SK-N-SH (cell line): ENCODE measurements around the gene NPFFR1. TPM values are rescaled to one million over a fixed set of nuclear protein-coding genes. Genes with fewer than 3 reads are reported as not detected.

Experiments
- CTCF ChIA-PET: fragments of 300-600, 350-600 bp; formaldehyde crosslinking; extraction: SDS; loops from one replicate; lab custom pipeline; 2021; lab: Yijun Ruan, JAX
- POLR2A ChIA-PET: fragments of 350-600 bp; sonication (Branson Sonifier 250); formaldehyde crosslinking; extraction: SDS; loops from one replicate; lab custom pipeline; 2020; ENCODE audit warnings: antibody characterized with exemption, inconsistent platforms; lab: Yijun Ruan, JAX
- DNase-seq: peaks from one replicate; pipeline ENCODE4 v3.0.0; 2012
- H2AFZ ChIP-seq: fragments of 200-600 bp; sonication (generic); 2 replicates; pipeline ENCODE4 v1.8.1; 2016; ENCODE audit warnings: antibody characterized with exemption, mild to moderate bottlenecking, low read depth
- H3F3A ChIP-seq: fragments of 200-600 bp; sonication (generic); replicated peaks from 2 replicates; pipeline ENCODE3; 2016; ENCODE audit warnings: antibody characterized with exemption, mild to moderate bottlenecking; ENCODE audit not compliant: insufficient read depth
- H3K27ac ChIP-seq, 2 experiments: fragments of 200-500 bp in 1 of 2; fragments of 200-600 bp in 1 of 2; sonication (Bioruptor generic) in 1 of 2; sonication (generic), shearing (Covaris generic) in 1 of 2; 2 replicates each; pipeline versions ENCODE4 v1.5.1 to v1.6.1; 2014 to 2016; ENCODE audit warnings: low read depth in 2 of 2, inconsistent platforms in 1 of 2, low read length in 1 of 2, mild to moderate bottlenecking in 1 of 2, mixed read lengths in 1 of 2
- H3K27me3 ChIP-seq: fragments of 200-600 bp; sonication (generic), shearing (Covaris generic); 2 replicates; pipeline ENCODE4 v1.6.1; 2016; ENCODE audit warnings: mixed run types; ENCODE audit not compliant: insufficient read depth
- H3K36me3 ChIP-seq, 2 experiments: fragments of 200-500 bp in 1 of 2; fragments of 200-600 bp in 1 of 2; sonication (Bioruptor generic) in 1 of 2; sonication (generic) in 1 of 2; replicated peaks in 1 of 2; 2 replicates each; pipeline versions ENCODE3 to v1.5.1; 2014 to 2016; ENCODE audit warnings: low read length in 1 of 2, mild to moderate bottlenecking in 1 of 2; ENCODE audit not compliant: insufficient read depth in 2 of 2, control insufficient read depth in 1 of 2
- H3K4me1 ChIP-seq, 2 experiments: fragments of 200-500 bp in 1 of 2; fragments of 200-600 bp in 1 of 2; sonication (Bioruptor generic) in 1 of 2; sonication (generic), shearing (Covaris generic) in 1 of 2; 2 replicates each; pipeline versions ENCODE4 v1.5.1 to v1.6.1; 2014 to 2016; ENCODE audit warnings: low read depth in 1 of 2, low read length in 1 of 2, mixed run types in 1 of 2; ENCODE audit not compliant: insufficient read depth in 2 of 2, control insufficient read depth in 1 of 2
- H3K4me2 ChIP-seq: fragments of 200-600 bp; sonication (generic), shearing (Covaris generic); 2 replicates; pipeline ENCODE4 v1.6.1; 2017; ENCODE audit warnings: mixed run types
- H3K4me3 ChIP-seq, 2 experiments: fragments of 200-500 bp in 1 of 2; fragments of 200-600 bp in 1 of 2; sonication (Bioruptor generic) in 1 of 2; sonication (generic), shearing (Covaris generic) in 1 of 2; 2 replicates each; pipeline versions ENCODE4 v1.5.1 to v1.8.1; 2014 to 2016; ENCODE audit warnings: low read depth in 2 of 2, inconsistent platforms in 1 of 2, low read length in 1 of 2, mild to moderate bottlenecking in 1 of 2, mixed read lengths in 1 of 2, moderate library complexity in 1 of 2
- H3K79me2 ChIP-seq: fragments of 200-600 bp; sonication (generic); 2 replicates; pipeline ENCODE4 v1.8.1; 2017; ENCODE audit warnings: mild to moderate bottlenecking; ENCODE audit not compliant: insufficient read depth
- H3K9ac ChIP-seq: fragments of 200-600 bp; sonication (generic); 2 replicates; pipeline ENCODE4 v1.6.1; 2017; ENCODE audit warnings: mixed run types
- H3K9me2 ChIP-seq: fragments of 200-600 bp; sonication (generic); 2 replicates; pipeline ENCODE4 v1.6.1; 2017; ENCODE audit warnings: mixed run types
- H3K9me3 ChIP-seq: fragments of 200-600 bp; sonication (generic); 2 replicates; pipeline ENCODE4 v1.6.1; 2017; ENCODE audit warnings: mixed run types, mild to moderate bottlenecking, moderate library complexity
- H4K20me1 ChIP-seq: fragments of 200-600 bp; sonication (generic); 2 replicates; pipeline ENCODE4 v1.6.1; 2017; ENCODE audit warnings: mild to moderate bottlenecking, mixed run types; ENCODE audit not compliant: insufficient read depth
- EP300 ChIP-seq, 2 experiments: IDR thresholded peaks; 2 replicates each; pipeline versions ENCODE4 v1.4.0 to v1.6.1; 2012; ENCODE audit warnings: borderline replicate concordance in 1 of 2, low read depth in 1 of 2, low read length in 1 of 2
- GATA2 ChIP-seq: sonication (generic); formaldehyde crosslinking; IDR thresholded peaks from 2 replicates; pipeline ENCODE4 v1.5.0; 2020; ENCODE audit warnings: mild to moderate bottlenecking, missing genetic modification reagents
- IRF3 ChIP-seq: fragments of 150-350 bp; IDR thresholded peaks from 2 replicates; pipeline ENCODE4 v1.6.1; 2016; ENCODE audit warnings: mild to moderate bottlenecking, low read depth, low read length
- MXI1 ChIP-seq: IDR thresholded peaks from 2 replicates; pipeline ENCODE4 v1.6.1; 2012; ENCODE audit warnings: mild to moderate bottlenecking, low read depth, low read length, improper control_type of control experiment
- NFIC ChIP-seq: IDR thresholded peaks from 2 replicates; pipeline ENCODE4 v1.4.0; 2012; ENCODE audit warnings: borderline replicate concordance
- POLR2AphosphoS5 ChIP-seq: IDR thresholded peaks from 2 replicates; pipeline ENCODE4 v1.6.1; 2012; ENCODE audit warnings: low read depth, low read length
- RAD21 ChIP-seq: IDR thresholded peaks from 2 replicates; pipeline ENCODE4 v1.6.1; 2012; ENCODE audit warnings: mild to moderate bottlenecking, low read length
- RCOR1 ChIP-seq: fragments of 150-350 bp; IDR thresholded peaks from 2 replicates; pipeline ENCODE4 v1.6.1; 2017; ENCODE audit warnings: antibody characterized with exemption, low read length
- RXRA ChIP-seq: IDR thresholded peaks from 2 replicates; pipeline ENCODE4 v1.4.0; 2012; ENCODE audit warnings: low read depth, mild to moderate bottlenecking, borderline replicate concordance
- SIN3A ChIP-seq: IDR thresholded peaks from 2 replicates; pipeline ENCODE4 v1.6.1; 2012; ENCODE audit warnings: low read depth, mild to moderate bottlenecking, low read length, moderate library complexity, borderline replicate concordance
- TAF1 ChIP-seq: IDR thresholded peaks from 2 replicates; pipeline ENCODE4 v1.6.1; 2012; ENCODE audit warnings: low read depth, mild to moderate bottlenecking, low read length, moderate library complexity, borderline replicate concordance
- WGBS: methylation state at CpG from one replicate; pipeline ENCODE4 v1.1.6; 2017; ENCODE audit warnings: low lambda C conversion rate; 5-methylcytosine and 5-hydroxymethylcytosine counted together
- polyA plus RNA-seq, 3 experiments: library from polyadenylated mRNA; depleted of rRNA; stranded (reverse); fragments of >200 nt; gene quantifications; 2 replicates each; pipeline ENCODE4 v1.2.3, GENCODE V29; 2012
- TF ChIP-seq, protein P1 (sequence below): IDR thresholded peaks from 2 replicates; pipeline ENCODE4; 2012
- TF ChIP-seq, protein P2 (sequence below): IDR thresholded peaks from 2 replicates; pipeline ENCODE4 v1.6.1; 2012; ENCODE audit warnings: mild to moderate bottlenecking, low read depth, low read length, moderate library complexity
- TF ChIP-seq, protein P3 (sequence below): IDR thresholded peaks from 2 replicates; pipeline ENCODE4 v1.4.0; 2012; ENCODE audit warnings: low read depth, borderline replicate concordance

Gene NPFFR1
- polyA plus RNA-seq, 1 of the 3 experiments (the other 2 are of a cell fraction): not detected

- no peak overlapping the region for H2AFZ ChIP-seq
- H3F3A ChIP-seq: peaks cover 7% of the 10 kb centered on the region
- TF ChIP-seq GATA2: no peak
- no peak for TF ChIP-seq EP300 (IDR thresholded peaks at IDR 0.05; ENCODE audit: borderline replicate concordance in 1 of 2, low read depth in 1 of 2, low read length in 1 of 2)
- TF ChIP-seq, protein P1, sequence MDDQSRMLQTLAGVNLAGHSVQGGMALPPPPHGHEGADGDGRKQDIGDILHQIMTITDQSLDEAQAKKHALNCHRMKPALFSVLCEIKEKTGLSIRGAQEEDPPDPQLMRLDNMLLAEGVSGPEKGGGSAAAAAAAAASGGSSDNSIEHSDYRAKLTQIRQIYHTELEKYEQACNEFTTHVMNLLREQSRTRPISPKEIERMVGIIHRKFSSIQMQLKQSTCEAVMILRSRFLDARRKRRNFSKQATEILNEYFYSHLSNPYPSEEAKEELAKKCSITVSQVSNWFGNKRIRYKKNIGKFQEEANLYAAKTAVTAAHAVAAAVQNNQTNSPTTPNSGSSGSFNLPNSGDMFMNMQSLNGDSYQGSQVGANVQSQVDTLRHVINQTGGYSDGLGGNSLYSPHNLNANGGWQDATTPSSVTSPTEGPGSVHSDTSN: no peak
- no peak for TF ChIP-seq SIN3A
- TF ChIP-seq POLR2AphosphoS5: no peak
- TF ChIP-seq, protein P2, sequence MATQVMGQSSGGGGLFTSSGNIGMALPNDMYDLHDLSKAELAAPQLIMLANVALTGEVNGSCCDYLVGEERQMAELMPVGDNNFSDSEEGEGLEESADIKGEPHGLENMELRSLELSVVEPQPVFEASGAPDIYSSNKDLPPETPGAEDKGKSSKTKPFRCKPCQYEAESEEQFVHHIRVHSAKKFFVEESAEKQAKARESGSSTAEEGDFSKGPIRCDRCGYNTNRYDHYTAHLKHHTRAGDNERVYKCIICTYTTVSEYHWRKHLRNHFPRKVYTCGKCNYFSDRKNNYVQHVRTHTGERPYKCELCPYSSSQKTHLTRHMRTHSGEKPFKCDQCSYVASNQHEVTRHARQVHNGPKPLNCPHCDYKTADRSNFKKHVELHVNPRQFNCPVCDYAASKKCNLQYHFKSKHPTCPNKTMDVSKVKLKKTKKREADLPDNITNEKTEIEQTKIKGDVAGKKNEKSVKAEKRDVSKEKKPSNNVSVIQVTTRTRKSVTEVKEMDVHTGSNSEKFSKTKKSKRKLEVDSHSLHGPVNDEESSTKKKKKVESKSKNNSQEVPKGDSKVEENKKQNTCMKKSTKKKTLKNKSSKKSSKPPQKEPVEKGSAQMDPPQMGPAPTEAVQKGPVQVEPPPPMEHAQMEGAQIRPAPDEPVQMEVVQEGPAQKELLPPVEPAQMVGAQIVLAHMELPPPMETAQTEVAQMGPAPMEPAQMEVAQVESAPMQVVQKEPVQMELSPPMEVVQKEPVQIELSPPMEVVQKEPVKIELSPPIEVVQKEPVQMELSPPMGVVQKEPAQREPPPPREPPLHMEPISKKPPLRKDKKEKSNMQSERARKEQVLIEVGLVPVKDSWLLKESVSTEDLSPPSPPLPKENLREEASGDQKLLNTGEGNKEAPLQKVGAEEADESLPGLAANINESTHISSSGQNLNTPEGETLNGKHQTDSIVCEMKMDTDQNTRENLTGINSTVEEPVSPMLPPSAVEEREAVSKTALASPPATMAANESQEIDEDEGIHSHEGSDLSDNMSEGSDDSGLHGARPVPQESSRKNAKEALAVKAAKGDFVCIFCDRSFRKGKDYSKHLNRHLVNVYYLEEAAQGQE: no peak
- no peak for TF ChIP-seq RXRA
- TF ChIP-seq MXI1: no peak
- TF ChIP-seq RCOR1: no peak
- no peak for TF ChIP-seq IRF3
- TF ChIP-seq NFIC: no peak
- TF ChIP-seq, protein P3, sequence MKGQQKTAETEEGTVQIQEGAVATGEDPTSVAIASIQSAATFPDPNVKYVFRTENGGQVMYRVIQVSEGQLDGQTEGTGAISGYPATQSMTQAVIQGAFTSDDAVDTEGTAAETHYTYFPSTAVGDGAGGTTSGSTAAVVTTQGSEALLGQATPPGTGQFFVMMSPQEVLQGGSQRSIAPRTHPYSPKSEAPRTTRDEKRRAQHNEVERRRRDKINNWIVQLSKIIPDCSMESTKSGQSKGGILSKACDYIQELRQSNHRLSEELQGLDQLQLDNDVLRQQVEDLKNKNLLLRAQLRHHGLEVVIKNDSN: no peak
- TF ChIP-seq TAF1: no peak
- TF ChIP-seq RAD21: no peak
- TF ChIP-seq, all 33 proteins: peak for 0
- no peak overlapping the region for H3K4me3 ChIP-seq
- no peaks in the 10 kb centered on the region for H3K27me3 ChIP-seq
- no peaks in the 10 kb centered on the region for H3K9me3 ChIP-seq
- no peak for DNase-seq
- ChIA-PET CTCF (interaction anchor here (1.3 to 1.5 kb wide), 2 partner anchors 13 to 16 kb away, joined by 3 read pairs; no protein-coding TSS in a partner anchor), POLR2A (no interaction called here)
- H3K36me3 ChIP-seq: no peaks in the 10 kb centered on the region
- H3K9ac ChIP-seq: no peak overlapping the region
- no peak overlapping the region for H3K27ac ChIP-seq
- no peaks in the 10 kb centered on the region for H3K79me2 ChIP-seq
- H3K4me1 ChIP-seq: peaks cover 6 to 13% of the 10 kb centered on the region in 2 experiments; a peak in 1 of 4 replicates
- no peak overlapping the region for H3K4me2 ChIP-seq
- H4K20me1 ChIP-seq: no peaks in the 10 kb centered on the region
- no peaks in the 10 kb centered on the region for H3K9me2 ChIP-seq
- 91% methylated on average over 5 of the region's 5 CpGs for WGBS
Observed at GRCh38 chr10:70298393-70298792, 14.6 kb upstream of the NPFFR1 start.
